HFFc6 (cell line): ENCODE results near the gene KDF1. TPM values are rescaled to one million over a fixed set of nuclear protein-coding genes. Genes with fewer than 3 reads are reported as not detected.

Experiments
- DNase-seq: peaks from one replicate; pipeline ENCODE4 v3.0.0-alpha.2; 2018
- H3K27ac Mint-ChIP-seq: 2 replicates; pipeline ENCODE4 v1.8.0; 2020; ENCODE audit warnings: mild to moderate bottlenecking, mixed read lengths
- H3K27me3 Mint-ChIP-seq: 2 replicates; pipeline ENCODE4 v1.8.0; 2021; ENCODE audit warnings: mild to moderate bottlenecking, moderate library complexity, mixed read lengths; ENCODE audit not compliant: insufficient read depth
- H3K36me3 Mint-ChIP-seq: 2 replicates; pipeline ENCODE4 v1.8.0; 2021; ENCODE audit warnings: low read depth, mixed read lengths
- H3K4me1 Mint-ChIP-seq: 2 replicates; pipeline ENCODE4 v1.8.0; 2020; ENCODE audit warnings: low read depth, mixed read lengths
- H3K4me3 Mint-ChIP-seq: 2 replicates; pipeline ENCODE4 v1.8.0; 2020; ENCODE audit warnings: mild to moderate bottlenecking, moderate library complexity, mixed read lengths
- H3K9me3 Mint-ChIP-seq: 2 replicates; pipeline ENCODE4 v1.8.0; 2020; ENCODE audit warnings: mild to moderate bottlenecking, mixed read lengths
- total RNA-seq, 6 experiments: library from RNA; stranded (reverse); fragmentation: NEBNext Ultra II Directional; extraction: Animal tissue kit (Norgen Biotek cat#: 25700); gene quantifications; 2 replicates in 1 of 6; 3 replicates in 5 of 6; pipeline ENCODE4 v1.2.3, GENCODE V29; 2021
- TF ChIP-seq, protein P1 (sequence below): fragments of 200-600 bp; sonication (generic); IDR thresholded peaks from 2 replicates; pipeline ENCODE4 v1.5.0; 2021; ENCODE audit warnings: antibody characterized with exemption, mild to moderate bottlenecking

Gene KDF1
- total RNA-seq, 6 experiments from 2014 or later, result not detected

DNA sequence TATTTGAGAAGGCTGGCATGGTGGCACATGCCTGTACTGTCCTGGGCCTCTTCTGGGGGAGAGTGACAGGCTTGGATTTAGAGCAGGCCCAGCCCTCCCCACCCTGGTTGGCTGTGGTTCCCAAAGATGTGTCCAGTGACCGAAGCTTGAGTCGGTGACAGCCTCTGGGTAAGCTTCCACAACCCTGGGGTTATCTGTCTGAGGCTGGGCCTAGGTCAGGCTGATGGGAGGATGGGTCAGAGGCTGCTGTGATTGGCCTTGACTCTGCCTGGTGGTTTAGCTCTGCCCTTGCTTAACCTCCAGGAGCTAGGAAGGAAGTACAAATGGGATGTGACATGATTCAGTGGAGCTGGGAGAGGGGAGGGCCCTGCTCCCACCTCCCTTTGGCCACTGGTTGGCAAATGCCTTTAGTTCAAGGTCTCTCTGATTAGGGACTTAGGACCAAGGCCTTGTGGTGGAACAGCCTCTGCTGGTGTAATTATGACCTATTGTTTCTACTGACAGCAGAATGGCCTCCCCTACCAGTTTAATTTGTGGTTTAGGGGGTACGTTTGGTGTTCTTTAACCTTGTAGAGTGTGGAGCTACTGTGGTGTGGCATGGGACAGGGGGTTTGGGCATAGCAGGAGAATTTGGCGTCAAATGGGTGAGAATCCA is 22.1 kb downstream of the KDF1 start:
- H3K27ac Mint-ChIP-seq, result no peak overlapping the region
- no peak overlapping the region for H3K4me3 Mint-ChIP-seq
- TF ChIP-seq, protein P1, sequence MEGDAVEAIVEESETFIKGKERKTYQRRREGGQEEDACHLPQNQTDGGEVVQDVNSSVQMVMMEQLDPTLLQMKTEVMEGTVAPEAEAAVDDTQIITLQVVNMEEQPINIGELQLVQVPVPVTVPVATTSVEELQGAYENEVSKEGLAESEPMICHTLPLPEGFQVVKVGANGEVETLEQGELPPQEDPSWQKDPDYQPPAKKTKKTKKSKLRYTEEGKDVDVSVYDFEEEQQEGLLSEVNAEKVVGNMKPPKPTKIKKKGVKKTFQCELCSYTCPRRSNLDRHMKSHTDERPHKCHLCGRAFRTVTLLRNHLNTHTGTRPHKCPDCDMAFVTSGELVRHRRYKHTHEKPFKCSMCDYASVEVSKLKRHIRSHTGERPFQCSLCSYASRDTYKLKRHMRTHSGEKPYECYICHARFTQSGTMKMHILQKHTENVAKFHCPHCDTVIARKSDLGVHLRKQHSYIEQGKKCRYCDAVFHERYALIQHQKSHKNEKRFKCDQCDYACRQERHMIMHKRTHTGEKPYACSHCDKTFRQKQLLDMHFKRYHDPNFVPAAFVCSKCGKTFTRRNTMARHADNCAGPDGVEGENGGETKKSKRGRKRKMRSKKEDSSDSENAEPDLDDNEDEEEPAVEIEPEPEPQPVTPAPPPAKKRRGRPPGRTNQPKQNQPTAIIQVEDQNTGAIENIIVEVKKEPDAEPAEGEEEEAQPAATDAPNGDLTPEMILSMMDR, result no peak
- H3K27me3 Mint-ChIP-seq, result no peaks in the 10 kb centered on the region; the same call in 1 of the 2 replicates
- H3K36me3 Mint-ChIP-seq, result peaks cover 30% of the 10 kb centered on the region
- H3K9me3 Mint-ChIP-seq, result no peaks in the 10 kb centered on the region
- peaks cover 14% of the 10 kb centered on the region for H3K4me1 Mint-ChIP-seq
- DNase-seq, result no peak

DNA sequence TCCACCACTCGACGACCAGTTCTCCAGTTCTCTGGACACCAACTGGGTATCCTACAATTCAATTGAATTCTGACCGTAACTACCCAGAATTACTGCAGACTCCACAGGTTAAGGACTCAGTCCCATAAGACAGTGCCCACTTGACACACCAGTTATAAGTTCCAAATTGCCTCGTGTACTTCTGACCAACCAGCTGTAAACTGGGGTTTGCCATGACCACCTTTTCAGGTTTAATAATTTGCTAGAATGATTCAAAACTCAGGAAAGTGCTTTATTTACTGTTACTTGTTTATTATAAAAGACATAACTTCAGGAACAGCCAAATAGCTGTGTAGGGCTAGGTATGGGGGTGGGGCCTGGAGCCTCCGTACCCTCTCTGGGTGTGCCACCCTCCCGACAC is 23.4 kb downstream of the KDF1 start:
- DNase-seq, result no peak
- Mint-ChIP-seq H3K4me3 (no peak overlapping the region), H3K27me3 (no peaks in the 10 kb centered on the region), H3K4me1 (peaks cover 14% of the 10 kb centered on the region), H3K27ac (no peak overlapping the region), H3K9me3 (no peaks in the 10 kb centered on the region), H3K36me3 (peaks cover 23% of the 10 kb centered on the region; the same call in 1 of the 2 replicates)
- TF ChIP-seq, protein P1, result no peak

DNA sequence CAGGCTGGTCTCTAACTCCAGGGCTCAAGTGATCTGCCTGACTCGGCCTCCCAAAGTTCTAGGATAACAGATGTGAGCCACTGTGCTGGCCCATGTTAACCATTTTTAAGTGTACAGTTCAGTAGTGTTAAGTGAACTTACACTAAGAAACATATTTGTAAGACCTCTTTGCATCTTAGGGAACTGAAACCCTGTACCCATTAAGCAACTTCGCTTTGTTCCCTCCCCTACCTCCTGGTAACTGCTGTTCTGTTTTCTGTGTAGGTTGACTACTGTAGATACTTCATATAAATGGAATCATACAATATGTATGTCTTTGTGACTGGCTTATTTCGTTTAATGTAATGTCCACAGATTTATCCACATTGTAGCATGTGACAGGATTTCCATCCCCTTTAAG is 27.7 kb downstream of the KDF1 start:
- no peak for DNase-seq
- Mint-ChIP-seq H3K9me3 (no peaks in the 10 kb centered on the region), H3K27me3 (no peaks in the 10 kb centered on the region), H3K4me3 (no peak overlapping the region), H3K4me1 (no peaks in the 10 kb centered on the region), H3K36me3 (peaks cover 30% of the 10 kb centered on the region; the same call in 1 of the 2 replicates), H3K27ac (no peak overlapping the region)
- TF ChIP-seq, protein P1, result no peak

DNA sequence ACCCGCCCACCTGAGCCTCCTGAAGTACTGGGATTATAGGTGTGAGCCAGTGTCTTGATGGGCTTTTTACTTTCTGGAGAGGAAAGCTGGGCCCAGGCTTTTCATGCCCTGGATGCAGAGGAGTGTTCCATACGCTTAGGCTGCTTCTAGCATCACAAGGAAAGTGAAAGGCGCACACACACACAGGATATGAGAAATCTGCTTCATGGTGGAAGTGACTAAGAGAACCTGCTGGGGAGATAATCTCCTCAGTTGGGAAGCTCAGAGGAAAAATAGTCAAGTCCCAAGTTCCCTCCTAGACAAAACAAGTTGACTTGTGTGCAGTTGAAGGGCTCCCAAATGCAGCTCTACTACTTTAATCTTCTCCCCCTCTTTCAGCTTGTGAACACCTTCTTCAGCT is 36.6 kb downstream of the KDF1 start:
- H3K4me3 Mint-ChIP-seq, result peak overlapping the region; percentile 97
- H3K36me3 Mint-ChIP-seq, result peaks cover 44% of the 10 kb centered on the region
- TF ChIP-seq, protein P1, result no peak
- H3K27me3 Mint-ChIP-seq, result peaks cover 9% of the 10 kb centered on the region
- no peaks in the 10 kb centered on the region for H3K9me3 Mint-ChIP-seq
- peak overlapping the region; percentile 97 for H3K27ac Mint-ChIP-seq
- DNase-seq, result peak; percentile 28
- peaks cover 41% of the 10 kb centered on the region for H3K4me1 Mint-ChIP-seq

DNA sequence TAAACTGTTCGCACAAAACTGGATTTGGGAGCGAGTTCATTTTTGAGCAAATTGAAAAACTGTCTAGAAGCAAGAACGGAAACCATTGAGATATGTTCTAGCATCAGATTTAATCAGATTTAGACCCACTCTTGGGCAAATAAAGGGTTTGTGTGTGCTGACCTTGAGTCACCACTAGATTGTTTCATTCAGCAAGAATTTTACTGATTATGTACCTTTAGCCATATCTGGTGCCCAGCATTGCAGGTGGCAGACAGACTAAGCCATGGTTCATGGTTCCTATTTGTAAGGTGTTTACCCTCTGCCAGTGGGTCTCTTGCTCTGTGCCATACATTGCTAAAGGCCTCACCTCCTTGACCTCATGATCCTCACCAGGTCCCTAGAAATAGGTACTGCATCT is 37.4 kb downstream of the KDF1 start:
- H3K4me3 Mint-ChIP-seq, result peak overlapping the region; percentile 97
- DNase-seq, result no peak
- H3K9me3 Mint-ChIP-seq, result no peaks in the 10 kb centered on the region
- H3K36me3 Mint-ChIP-seq, result peaks cover 36% of the 10 kb centered on the region
- peaks cover 9% of the 10 kb centered on the region for H3K27me3 Mint-ChIP-seq
- peak overlapping the region; percentile 97 for H3K27ac Mint-ChIP-seq
- TF ChIP-seq, protein P1, result no peak
- peaks cover 41% of the 10 kb centered on the region for H3K4me1 Mint-ChIP-seq
